Measurements from ENCODE around the gene SNX11.

The SNX11 gene

GRCh38 chr17:48100591-48101011 lies 7.0 kb upstream of the SNX11 start:
- DNase-seq = no peak

- peak; percentile 96 for DNase-seq
Observed at GRCh38 chr17:48101012-48101720, 6.4 kb upstream of the SNX11 start, which contains the start of gene CBX1. TSS of gene CBX1 (minus strand) at chr17:48101478. CDS start at chr17:48077004, 24,474 bp downstream.

GRCh38 chr17:48102043-48102750 lies 5.4 kb upstream of the SNX11 start:
- peak; percentile 19 for DNase-seq

- DNase-seq = peak; percentile 36
Observed at GRCh38 chr17:48102798-48103715, 4.5 kb upstream of the SNX11 start.

GRCh38 chr17:48104440-48104839 lies 3.1 kb upstream of the SNX11 start:
- no peak for DNase-seq

- DNase-seq = no peak
Observed at GRCh38 chr17:48106802-48107136, 797 bp upstream of the SNX11 start.

GRCh38 chr17:48110761-48111160 lies 3.2 kb downstream of the SNX11 start:
- peak; percentile 33 for DNase-seq

- DNase-seq = no peak
Observed at GRCh38 chr17:48111937-48112241, 4.3 kb downstream of the SNX11 start.

GRCh38 chr17:48113201-48113676 lies 5.7 kb downstream of the SNX11 start:
- peak; percentile 82 for DNase-seq

- no peak for DNase-seq
Observed at GRCh38 chr17:48121923-48122664, 14.5 kb downstream of the SNX11 start.

GRCh38 chr17:48122665-48123045 lies 15.1 kb downstream of the SNX11 start:
- no peak for DNase-seq

GRCh38 chr17:48123111-48123510 lies 15.5 kb downstream of the SNX11 start:
- DNase-seq = no peak

- no peak for DNase-seq
Observed at GRCh38 chr17:48123776-48124388, 16.3 kb downstream of the SNX11 start.

- no peak for DNase-seq
Observed at GRCh38 chr17:48125829-48126531, 18.4 kb downstream of the SNX11 start.

GRCh38 chr17:48126532-48126850 lies 18.9 kb downstream of the SNX11 start:
- no peak for DNase-seq

GRCh38 chr17:48127371-48128051 lies 19.9 kb downstream of the SNX11 start:
- DNase-seq = no peak

GRCh38 chr17:48128400-48128799 lies 20.8 kb downstream of the SNX11 start:
- DNase-seq = no peak

GRCh38 chr17:48129981-48130380 lies 22.4 kb downstream of the SNX11 start:
- no peak for DNase-seq

GRCh38 chr17:48131216-48131824 lies 23.8 kb downstream of the SNX11 start:
- DNase-seq = peak; percentile 76

- peak; percentile 32 for DNase-seq
Observed at GRCh38 chr17:48132385-48132784, 24.8 kb downstream of the SNX11 start.
